ENCODE results near the gene ZNF664. TPM values are rescaled to one million over a fixed set of nuclear protein-coding genes. Genes with fewer than 3 reads are reported as not detected.

Gene ZNF664
- total and polyA plus RNA-seq, 2 of the 8 experiments (the other 6 are each of a cell fraction or from before 2014, with no cell fraction given): 22.8 to 51.4 TPM

DNA sequence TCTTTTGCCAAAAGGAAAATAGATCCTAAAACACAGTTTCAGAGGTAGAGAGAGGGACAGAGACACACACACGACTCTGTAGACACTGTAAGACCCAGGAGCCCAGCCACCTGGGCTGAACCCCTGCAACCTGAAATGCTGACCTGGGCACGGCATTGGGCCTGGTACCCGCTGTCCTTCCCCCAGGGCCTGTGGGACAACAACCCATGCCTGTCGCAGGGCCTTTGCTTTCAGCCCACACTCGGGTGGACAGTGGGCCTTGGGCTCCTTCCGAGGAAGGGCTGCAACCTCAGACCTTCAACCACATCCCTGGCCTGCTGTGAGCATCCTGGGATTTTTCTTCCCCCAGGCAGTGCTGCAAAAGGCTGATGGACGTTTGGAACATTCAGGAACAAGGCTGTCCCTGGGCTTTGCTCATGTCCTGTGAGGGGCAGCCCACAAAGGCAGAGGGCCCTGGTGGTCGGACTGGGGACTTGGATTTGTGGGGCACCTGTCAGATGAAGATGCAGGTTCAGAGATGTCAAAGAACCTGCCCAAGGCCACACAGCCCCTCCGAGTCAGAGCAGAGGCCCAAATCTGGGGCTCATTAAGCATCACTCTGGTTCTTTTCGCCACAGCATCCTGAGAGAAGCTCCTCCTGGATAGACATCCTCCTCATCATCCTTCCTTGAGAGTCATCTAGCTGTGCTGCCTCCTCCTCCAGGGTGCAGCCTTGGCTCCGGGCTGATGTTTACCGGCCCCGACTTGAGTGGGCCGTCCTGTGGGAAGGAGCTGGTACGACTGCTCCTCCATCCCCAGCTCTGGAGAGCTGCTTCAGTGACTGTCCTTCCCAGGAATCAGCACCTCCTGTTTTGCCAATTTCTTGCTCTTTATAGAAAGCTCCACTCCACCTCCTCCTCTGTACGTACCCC lies 33.0 kb upstream of the ZNF664 start (continued):
- TF ChIP-seq, protein P1, sequence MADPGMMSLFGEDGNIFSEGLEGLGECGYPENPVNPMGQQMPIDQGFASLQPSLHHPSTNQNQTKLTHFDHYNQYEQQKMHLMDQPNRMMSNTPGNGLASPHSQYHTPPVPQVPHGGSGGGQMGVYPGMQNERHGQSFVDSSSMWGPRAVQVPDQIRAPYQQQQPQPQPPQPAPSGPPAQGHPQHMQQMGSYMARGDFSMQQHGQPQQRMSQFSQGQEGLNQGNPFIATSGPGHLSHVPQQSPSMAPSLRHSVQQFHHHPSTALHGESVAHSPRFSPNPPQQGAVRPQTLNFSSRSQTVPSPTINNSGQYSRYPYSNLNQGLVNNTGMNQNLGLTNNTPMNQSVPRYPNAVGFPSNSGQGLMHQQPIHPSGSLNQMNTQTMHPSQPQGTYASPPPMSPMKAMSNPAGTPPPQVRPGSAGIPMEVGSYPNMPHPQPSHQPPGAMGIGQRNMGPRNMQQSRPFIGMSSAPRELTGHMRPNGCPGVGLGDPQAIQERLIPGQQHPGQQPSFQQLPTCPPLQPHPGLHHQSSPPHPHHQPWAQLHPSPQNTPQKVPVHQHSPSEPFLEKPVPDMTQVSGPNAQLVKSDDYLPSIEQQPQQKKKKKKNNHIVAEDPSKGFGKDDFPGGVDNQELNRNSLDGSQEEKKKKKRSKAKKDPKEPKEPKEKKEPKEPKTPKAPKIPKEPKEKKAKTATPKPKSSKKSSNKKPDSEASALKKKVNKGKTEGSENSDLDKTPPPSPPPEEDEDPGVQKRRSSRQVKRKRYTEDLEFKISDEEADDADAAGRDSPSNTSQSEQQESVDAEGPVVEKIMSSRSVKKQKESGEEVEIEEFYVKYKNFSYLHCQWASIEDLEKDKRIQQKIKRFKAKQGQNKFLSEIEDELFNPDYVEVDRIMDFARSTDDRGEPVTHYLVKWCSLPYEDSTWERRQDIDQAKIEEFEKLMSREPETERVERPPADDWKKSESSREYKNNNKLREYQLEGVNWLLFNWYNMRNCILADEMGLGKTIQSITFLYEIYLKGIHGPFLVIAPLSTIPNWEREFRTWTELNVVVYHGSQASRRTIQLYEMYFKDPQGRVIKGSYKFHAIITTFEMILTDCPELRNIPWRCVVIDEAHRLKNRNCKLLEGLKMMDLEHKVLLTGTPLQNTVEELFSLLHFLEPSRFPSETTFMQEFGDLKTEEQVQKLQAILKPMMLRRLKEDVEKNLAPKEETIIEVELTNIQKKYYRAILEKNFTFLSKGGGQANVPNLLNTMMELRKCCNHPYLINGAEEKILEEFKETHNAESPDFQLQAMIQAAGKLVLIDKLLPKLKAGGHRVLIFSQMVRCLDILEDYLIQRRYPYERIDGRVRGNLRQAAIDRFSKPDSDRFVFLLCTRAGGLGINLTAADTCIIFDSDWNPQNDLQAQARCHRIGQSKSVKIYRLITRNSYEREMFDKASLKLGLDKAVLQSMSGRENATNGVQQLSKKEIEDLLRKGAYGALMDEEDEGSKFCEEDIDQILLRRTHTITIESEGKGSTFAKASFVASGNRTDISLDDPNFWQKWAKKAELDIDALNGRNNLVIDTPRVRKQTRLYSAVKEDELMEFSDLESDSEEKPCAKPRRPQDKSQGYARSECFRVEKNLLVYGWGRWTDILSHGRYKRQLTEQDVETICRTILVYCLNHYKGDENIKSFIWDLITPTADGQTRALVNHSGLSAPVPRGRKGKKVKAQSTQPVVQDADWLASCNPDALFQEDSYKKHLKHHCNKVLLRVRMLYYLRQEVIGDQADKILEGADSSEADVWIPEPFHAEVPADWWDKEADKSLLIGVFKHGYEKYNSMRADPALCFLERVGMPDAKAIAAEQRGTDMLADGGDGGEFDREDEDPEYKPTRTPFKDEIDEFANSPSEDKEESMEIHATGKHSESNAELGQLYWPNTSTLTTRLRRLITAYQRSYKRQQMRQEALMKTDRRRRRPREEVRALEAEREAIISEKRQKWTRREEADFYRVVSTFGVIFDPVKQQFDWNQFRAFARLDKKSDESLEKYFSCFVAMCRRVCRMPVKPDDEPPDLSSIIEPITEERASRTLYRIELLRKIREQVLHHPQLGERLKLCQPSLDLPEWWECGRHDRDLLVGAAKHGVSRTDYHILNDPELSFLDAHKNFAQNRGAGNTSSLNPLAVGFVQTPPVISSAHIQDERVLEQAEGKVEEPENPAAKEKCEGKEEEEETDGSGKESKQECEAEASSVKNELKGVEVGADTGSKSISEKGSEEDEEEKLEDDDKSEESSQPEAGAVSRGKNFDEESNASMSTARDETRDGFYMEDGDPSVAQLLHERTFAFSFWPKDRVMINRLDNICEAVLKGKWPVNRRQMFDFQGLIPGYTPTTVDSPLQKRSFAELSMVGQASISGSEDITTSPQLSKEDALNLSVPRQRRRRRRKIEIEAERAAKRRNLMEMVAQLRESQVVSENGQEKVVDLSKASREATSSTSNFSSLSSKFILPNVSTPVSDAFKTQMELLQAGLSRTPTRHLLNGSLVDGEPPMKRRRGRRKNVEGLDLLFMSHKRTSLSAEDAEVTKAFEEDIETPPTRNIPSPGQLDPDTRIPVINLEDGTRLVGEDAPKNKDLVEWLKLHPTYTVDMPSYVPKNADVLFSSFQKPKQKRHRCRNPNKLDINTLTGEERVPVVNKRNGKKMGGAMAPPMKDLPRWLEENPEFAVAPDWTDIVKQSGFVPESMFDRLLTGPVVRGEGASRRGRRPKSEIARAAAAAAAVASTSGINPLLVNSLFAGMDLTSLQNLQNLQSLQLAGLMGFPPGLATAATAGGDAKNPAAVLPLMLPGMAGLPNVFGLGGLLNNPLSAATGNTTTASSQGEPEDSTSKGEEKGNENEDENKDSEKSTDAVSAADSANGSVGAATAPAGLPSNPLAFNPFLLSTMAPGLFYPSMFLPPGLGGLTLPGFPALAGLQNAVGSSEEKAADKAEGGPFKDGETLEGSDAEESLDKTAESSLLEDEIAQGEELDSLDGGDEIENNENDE (IDR thresholded peaks at IDR 0.05; ENCODE audit: insufficient replicate concordance, low read length): no peak
- TF ChIP-seq, protein P2, sequence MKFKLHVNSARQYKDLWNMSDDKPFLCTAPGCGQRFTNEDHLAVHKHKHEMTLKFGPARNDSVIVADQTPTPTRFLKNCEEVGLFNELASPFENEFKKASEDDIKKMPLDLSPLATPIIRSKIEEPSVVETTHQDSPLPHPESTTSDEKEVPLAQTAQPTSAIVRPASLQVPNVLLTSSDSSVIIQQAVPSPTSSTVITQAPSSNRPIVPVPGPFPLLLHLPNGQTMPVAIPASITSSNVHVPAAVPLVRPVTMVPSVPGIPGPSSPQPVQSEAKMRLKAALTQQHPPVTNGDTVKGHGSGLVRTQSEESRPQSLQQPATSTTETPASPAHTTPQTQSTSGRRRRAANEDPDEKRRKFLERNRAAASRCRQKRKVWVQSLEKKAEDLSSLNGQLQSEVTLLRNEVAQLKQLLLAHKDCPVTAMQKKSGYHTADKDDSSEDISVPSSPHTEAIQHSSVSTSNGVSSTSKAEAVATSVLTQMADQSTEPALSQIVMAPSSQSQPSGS (IDR thresholded peaks at IDR 0.05; ENCODE audit: low read length): no peak
